HepG2 (cell line): ENCODE data around the gene JAGN1. TPM values are rescaled to one million over a fixed set of nuclear protein-coding genes. Genes with fewer than 3 reads are reported as not detected.

ENCODE experiments used
- CBX5 ChIP-seq: sonication (generic); formaldehyde crosslinking; IDR thresholded peaks from 2 replicates; pipeline ENCODE4 v1.4.0; 2020; ENCODE audit warnings: missing genetic modification reagents, borderline replicate concordance
- CC2D1A ChIP-seq: sonication (generic); formaldehyde crosslinking; IDR thresholded peaks from 2 replicates; pipeline ENCODE4 v1.8.1; 2023; ENCODE audit warnings: mild to moderate bottlenecking, missing genetic modification reagents
- ELK4 ChIP-seq: sonication (generic); formaldehyde crosslinking; IDR thresholded peaks from 2 replicates; pipeline ENCODE4 v1.9.0; 2021; ENCODE audit warnings: missing genetic modification reagents, borderline replicate concordance
- FOXJ3 ChIP-seq: sonication (generic); formaldehyde crosslinking; IDR thresholded peaks from 2 replicates; pipeline ENCODE4 v1.4.0; 2020; ENCODE audit warnings: missing genetic modification reagents, mild to moderate bottlenecking, borderline replicate concordance
- FOXK1 ChIP-seq: sonication (generic); formaldehyde crosslinking; IDR thresholded peaks from 2 replicates; pipeline ENCODE4 v1.4.0; 2020; ENCODE audit warnings: low read depth, missing genetic modification reagents, borderline replicate concordance
- GATAD2A ChIP-seq: IDR thresholded peaks from 2 replicates; pipeline ENCODE4 v1.6.1; 2016
- HNRNPUL1 ChIP-seq: fragments of 200-400 bp; formaldehyde crosslinking; IDR thresholded peaks from 2 replicates; pipeline ENCODE4 v1.6.1; 2017; ENCODE audit warnings: low read depth, mild to moderate bottlenecking, low read length, moderate library complexity
- JARID2 ChIP-seq: sonication (generic); formaldehyde crosslinking; IDR thresholded peaks from 2 replicates; pipeline ENCODE4 v1.8.1; 2023; ENCODE audit warnings: missing genetic modification reagents, inconsistent platforms; ENCODE audit not compliant: insufficient replicate concordance
- KDM6A ChIP-seq: IDR thresholded peaks from 2 replicates; pipeline ENCODE4 v1.6.1; 2016; ENCODE audit warnings: low read depth
- KLF13 ChIP-seq: sonication (generic); formaldehyde crosslinking; IDR thresholded peaks from 2 replicates; pipeline ENCODE4 v1.4.0; 2020; ENCODE audit warnings: mild to moderate bottlenecking, missing genetic modification reagents
- MXI1 ChIP-seq: IDR thresholded peaks from 3 replicates; pipeline ENCODE4 v1.6.1; 2012; ENCODE audit warnings: low read depth, low read length, inconsistent platforms, borderline replicate concordance
- NCOA5 ChIP-seq: sonication (generic); formaldehyde crosslinking; IDR thresholded peaks from 2 replicates; pipeline ENCODE4 v1.4.0; 2020; ENCODE audit warnings: missing genetic modification reagents
- NFATC3 ChIP-seq: sonication (generic); formaldehyde crosslinking; IDR thresholded peaks from 2 replicates; pipeline ENCODE4 v1.5.1; 2020; ENCODE audit warnings: mild to moderate bottlenecking, missing genetic modification reagents
- NFIB ChIP-seq: sonication (generic); formaldehyde crosslinking; IDR thresholded peaks from 2 replicates; pipeline ENCODE4 v1.9.0; 2021; ENCODE audit warnings: missing genetic modification reagents, mild to moderate bottlenecking, borderline replicate concordance
- RAD51 ChIP-seq: fragments of 450-650 bp; IDR thresholded peaks from 2 replicates; pipeline ENCODE4 v1.6.1; 2016; ENCODE audit warnings: borderline replicate concordance
- ZNF282 ChIP-seq: fragments of 450-650 bp; IDR thresholded peaks from 2 replicates; pipeline ENCODE4 v1.6.1; 2018; ENCODE audit not compliant: partially characterized antibody
- ZNF44 ChIP-seq: sonication (generic); formaldehyde crosslinking; IDR thresholded peaks from 2 replicates; pipeline ENCODE4 v1.5.1; 2020; ENCODE audit warnings: mild to moderate bottlenecking, missing genetic modification reagents
- ZNF567 ChIP-seq: sonication (generic); formaldehyde crosslinking; IDR thresholded peaks from 2 replicates; pipeline ENCODE4 v1.8.1; 2023; ENCODE audit warnings: mild to moderate bottlenecking, missing genetic modification reagents, borderline replicate concordance
- ZNF687 ChIP-seq: sonication (generic); formaldehyde crosslinking; IDR thresholded peaks from 2 replicates; pipeline ENCODE4 v1.5.1; 2020; ENCODE audit warnings: mild to moderate bottlenecking, missing genetic modification reagents, moderate library complexity
- ZNF703 ChIP-seq: sonication (generic); formaldehyde crosslinking; IDR thresholded peaks from 2 replicates; pipeline ENCODE4 v1.5.1; 2020; ENCODE audit warnings: missing genetic modification reagents, mild to moderate bottlenecking, moderate library complexity, borderline replicate concordance
- ZSCAN21 ChIP-seq: sonication (generic); formaldehyde crosslinking; IDR thresholded peaks from 2 replicates; pipeline ENCODE4 v1.8.0; 2022; ENCODE audit warnings: mild to moderate bottlenecking, missing genetic modification reagents, moderate library complexity, borderline replicate concordance
- polyA plus RNA-seq, 8 experiments: library from polyadenylated mRNA; depleted of rRNA in 3 of 8; stranded (reverse) in 7 of 8; unstranded in 1 of 8; fragments of >200 nt; fragmentation: Illumina TruSeq in 4 of 8; extraction: Trizol in 4 of 8; gene quantifications; 2 replicates each; pipeline versions ENCODE4 v1.2.1 to v1.2.3, GENCODE V29; 2011 to 2016; ENCODE audit warnings: low read depth in 4 of 8, missing spikeins in 1 of 8, mixed read lengths in 1 of 8; ENCODE audit not compliant: insufficient read depth in 1 of 8
- total RNA-seq, 5 experiments: library from RNA; depleted of rRNA; stranded (reverse); fragments of >200 nt; fragmentation: Illumina TruSeq; extraction: Trizol; gene quantifications; 2 replicates each; pipeline ENCODE4 v1.2.3, GENCODE V29; 2016; ENCODE audit warnings: low read depth in 1 of 5
- TF ChIP-seq, protein P1 (sequence below): sonication (generic); formaldehyde crosslinking; IDR thresholded peaks from 2 replicates; pipeline ENCODE4 v1.8.0; 2022; ENCODE audit warnings: mild to moderate bottlenecking, missing genetic modification reagents, borderline replicate concordance
- TF ChIP-seq, protein P2 (sequence below): sonication (generic); IDR thresholded peaks from 2 replicates; pipeline ENCODE4 v1.6.1; 2016; ENCODE audit warnings: low read depth, borderline replicate concordance

Gene JAGN1
- total and polyA plus RNA-seq, 2 of the 13 experiments (the other 11 are each of a cell fraction or from before 2014, with no cell fraction given), result 49.9 to 50.9 TPM

- TF ChIP-seq, protein P1, sequence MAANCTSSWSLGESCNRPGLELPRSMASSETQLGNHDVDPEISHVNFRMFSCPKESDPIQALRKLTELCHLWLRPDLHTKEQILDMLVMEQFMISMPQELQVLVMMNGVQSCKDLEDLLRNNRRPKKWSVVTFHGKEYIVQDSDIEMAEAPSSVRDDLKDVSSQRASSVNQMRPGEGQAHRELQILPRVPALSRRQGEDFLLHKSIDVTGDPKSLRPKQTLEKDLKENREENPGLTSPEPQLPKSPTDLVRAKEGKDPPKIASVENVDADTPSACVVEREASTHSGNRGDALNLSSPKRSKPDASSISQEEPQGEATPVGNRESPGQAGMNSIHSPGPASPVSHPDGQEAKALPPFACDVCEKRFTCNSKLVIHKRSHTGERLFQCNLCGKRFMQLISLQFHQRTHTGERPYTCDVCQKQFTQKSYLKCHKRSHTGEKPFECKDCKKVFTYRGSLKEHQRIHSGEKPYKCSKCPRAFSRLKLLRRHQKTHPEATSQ (CRISPR knock-in tag), result no peak
- no peak for TF ChIP-seq GATAD2A (CRISPR knock-in tag)
- no peak for TF ChIP-seq JARID2 (CRISPR knock-in tag)
- TF ChIP-seq NFIB (CRISPR knock-in tag), result no peak
- no peak for TF ChIP-seq NFATC3 (CRISPR knock-in tag)
- no peak for TF ChIP-seq ZSCAN21 (CRISPR knock-in tag)
- TF ChIP-seq FOXJ3 (CRISPR knock-in tag), result no peak
- no peak for TF ChIP-seq ZNF44 (CRISPR knock-in tag)
- no peak for TF ChIP-seq ELK4 (CRISPR knock-in tag)
- TF ChIP-seq NCOA5, result no peak
- TF ChIP-seq FOXK1 (CRISPR knock-in tag), result 0 out of 2 replicates have a peak, but pooled peaks have one; percentile 12
- no peak for TF ChIP-seq CBX5
- TF ChIP-seq CC2D1A, result no peak
- TF ChIP-seq ZNF703, result no peak
- TF ChIP-seq ZNF687 (CRISPR knock-in tag), result 0 out of 2 replicates have a peak, but pooled peaks have one; percentile 24
- TF ChIP-seq HNRNPUL1, result no peak
- no peak for TF ChIP-seq MXI1
- no peak for TF ChIP-seq ZNF282
- TF ChIP-seq, protein P2, sequence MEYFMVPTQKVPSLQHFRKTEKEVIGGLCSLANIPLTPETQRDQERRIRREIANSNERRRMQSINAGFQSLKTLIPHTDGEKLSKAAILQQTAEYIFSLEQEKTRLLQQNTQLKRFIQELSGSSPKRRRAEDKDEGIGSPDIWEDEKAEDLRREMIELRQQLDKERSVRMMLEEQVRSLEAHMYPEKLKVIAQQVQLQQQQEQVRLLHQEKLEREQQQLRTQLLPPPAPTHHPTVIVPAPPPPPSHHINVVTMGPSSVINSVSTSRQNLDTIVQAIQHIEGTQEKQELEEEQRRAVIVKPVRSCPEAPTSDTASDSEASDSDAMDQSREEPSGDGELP, result peak; percentile 71
- TF ChIP-seq KLF13, result no peak
- no peak for TF ChIP-seq KDM6A
- TF ChIP-seq ZNF567 (CRISPR knock-in tag), result 0 out of 2 replicates have a peak, but pooled peaks have one; percentile 1
- no peak for TF ChIP-seq RAD51
These were observed 11.6 kb downstream of the JAGN1 start (continued) for GRCh38 chr3:9901967-9902366.
